ENCODE results near the gene CXCL12.

Gene CXCL12

GRCh38 chr10:44357023-44357540 lies 27.8 kb downstream of the CXCL12 start:
- H3K27me3 ChIP-seq = peaks cover 6% of the 10 kb centered on the region
- no peaks in the 10 kb centered on the region for H3K4me1 ChIP-seq (ENCODE audit: control insufficient read depth in 1 of 2, insufficient read depth in 1 of 2, low read depth in 1 of 2, low read length in 1 of 2)
- H3K4me3 ChIP-seq (ENCODE audit: low read depth in 1 of 2, low read length in 1 of 2) = no peak overlapping the region
- H3K27ac ChIP-seq = no peak overlapping the region
- no peak for TF ChIP-seq CTCF (IDR thresholded peaks at IDR 0.05)
- H3K36me3 ChIP-seq = no peaks in the 10 kb centered on the region
- H3K9me3 ChIP-seq = no peaks in the 10 kb centered on the region

- Histone ChIP-seq H3K27me3 (peaks cover 6% of the 10 kb centered on the region), H3K27ac (no peak overlapping the region)
- no peak for TF ChIP-seq CTCF (IDR thresholded peaks at IDR 0.05)
Observed at GRCh38 chr10:44356139-44357022, 28.5 kb downstream of the CXCL12 start.

GRCh38 chr10:44355630-44356029 lies 29.3 kb downstream of the CXCL12 start:
- H3K9me3 ChIP-seq = no peaks in the 10 kb centered on the region
- TF ChIP-seq CTCF (IDR thresholded peaks at IDR 0.05) = no peak
- H3K36me3 ChIP-seq = no peaks in the 10 kb centered on the region
- no peaks in the 10 kb centered on the region for H3K4me1 ChIP-seq (ENCODE audit: control insufficient read depth in 1 of 2, insufficient read depth in 1 of 2, low read depth in 1 of 2, low read length in 1 of 2)
- H3K4me3 ChIP-seq (ENCODE audit: low read depth in 1 of 2, low read length in 1 of 2) = no peak overlapping the region
- no peak overlapping the region for H3K27ac ChIP-seq
- peaks cover 6% of the 10 kb centered on the region for H3K27me3 ChIP-seq

More at GRCh38 chr10:44356139-44357022, 28.5 kb downstream of the CXCL12 start:
- Histone ChIP-seq H3K36me3 (no peaks in the 10 kb centered on the region), H3K4me3 (ENCODE audit: low read depth in 1 of 2, low read length in 1 of 2) (no peak overlapping the region), H3K9me3 (no peaks in the 10 kb centered on the region), H3K4me1 (ENCODE audit: control insufficient read depth in 1 of 2, insufficient read depth in 1 of 2, low read depth in 1 of 2, low read length in 1 of 2) (no peaks in the 10 kb centered on the region)

DNA sequence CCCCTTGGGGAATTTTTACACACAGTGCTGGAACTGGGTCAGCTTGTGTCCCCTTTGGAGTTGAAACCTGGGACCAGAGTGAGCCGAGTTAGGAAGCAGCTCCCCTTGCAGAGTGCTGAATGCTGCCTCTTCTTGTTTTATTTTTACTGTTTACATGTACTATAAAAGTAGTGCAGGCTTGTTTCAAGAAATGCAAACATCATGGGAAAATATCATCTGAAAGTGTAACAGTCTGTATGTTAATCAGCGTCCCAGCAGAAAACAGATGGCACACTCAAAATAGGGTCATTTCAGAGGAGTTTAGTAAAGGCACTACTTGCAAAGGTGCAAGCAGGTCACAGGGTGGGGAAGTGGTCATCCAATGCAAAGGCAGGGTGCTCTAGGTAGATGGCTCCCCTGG lies 30.1 kb downstream of the CXCL12 start:
- no peak for TF ChIP-seq CTCF (IDR thresholded peaks at IDR 0.05)
- Histone ChIP-seq H3K4me3 (ENCODE audit: low read depth in 1 of 2, low read length in 1 of 2) (no peak overlapping the region), H3K27ac (no peak overlapping the region), H3K27me3 (peaks cover 1% of the 10 kb centered on the region), H3K36me3 (no peaks in the 10 kb centered on the region), H3K9me3 (no peaks in the 10 kb centered on the region), H3K4me1 (ENCODE audit: control insufficient read depth in 1 of 2, insufficient read depth in 1 of 2, low read depth in 1 of 2, low read length in 1 of 2) (no peaks in the 10 kb centered on the region)

GRCh38 chr10:44353721-44354120 lies 31.2 kb downstream of the CXCL12 start:
- TF ChIP-seq CTCF (IDR thresholded peaks at IDR 0.05) = no peak
- no peaks in the 10 kb centered on the region for H3K36me3 ChIP-seq
- no peak overlapping the region for H3K27ac ChIP-seq
- H3K9me3 ChIP-seq = no peaks in the 10 kb centered on the region
- H3K4me1 ChIP-seq (ENCODE audit: control insufficient read depth in 1 of 2, insufficient read depth in 1 of 2, low read depth in 1 of 2, low read length in 1 of 2) = no peaks in the 10 kb centered on the region
- no peaks in the 10 kb centered on the region for H3K27me3 ChIP-seq
- no peak overlapping the region for H3K4me3 ChIP-seq (ENCODE audit: low read depth in 1 of 2, low read length in 1 of 2)
